Measurements from ENCODE around the gene MAP2K5. TPM values are rescaled to one million over a fixed set of nuclear protein-coding genes. Genes with fewer than 3 reads are reported as not detected.

Gene MAP2K5
- total RNA-seq, 4 donors from 2014 or later, result 3.6 to 27.1 (median 18.6) TPM

GRCh38 chr15:67809866-67810265, 267.4 kb downstream of the MAP2K5 start:
- H3K27me3 ChIP-seq, result no peaks in the 10 kb centered on the region
- DNase-seq, result no peak
- TF ChIP-seq POLR2A (IDR thresholded peaks at IDR 0.05) (no peak), CTCF (IDR thresholded peaks at IDR 0.05) (no peak)
- no peaks in the 10 kb centered on the region for H3K9me3 ChIP-seq
- no peaks in the 10 kb centered on the region for H3K36me3 ChIP-seq
- intact Hi-C loops (cut with DNase I; ENCODE audit: low total_unique reads), result no loop called here
- H3K4me3 ChIP-seq, result no peak overlapping the region
- no peak overlapping the region for H3K27ac ChIP-seq
- no peaks in the 10 kb centered on the region for H3K4me1 ChIP-seq

GRCh38 chr15:67812241-67812644, 269.7 kb downstream of the MAP2K5 start:
- H3K36me3 ChIP-seq, result no peaks in the 10 kb centered on the region
- peaks cover 0 to 10% of the 10 kb centered on the region in 2 donors for H3K9me3 ChIP-seq
- intact Hi-C loops (cut with DNase I; ENCODE audit: low total_unique reads), result no loop called here
- H3K27me3 ChIP-seq, result no peaks in the 10 kb centered on the region
- no peaks in the 10 kb centered on the region for H3K4me1 ChIP-seq
- no peak for DNase-seq
- TF ChIP-seq POLR2A (IDR thresholded peaks at IDR 0.05) (no peak), CTCF (IDR thresholded peaks at IDR 0.05) (no peak)
- H3K4me3 ChIP-seq, result no peak overlapping the region
- no peak overlapping the region for H3K27ac ChIP-seq

GRCh38 chr15:67813104-67813634, 270.7 kb downstream of the MAP2K5 start:
- Histone ChIP-seq H3K4me3 (no peak overlapping the region), H3K36me3 (no peaks in the 10 kb centered on the region), H3K9me3 (peaks cover 0 to 10% of the 10 kb centered on the region in 2 donors), H3K27ac (no peak overlapping the region), H3K4me1 (no peaks in the 10 kb centered on the region), H3K27me3 (peaks cover 0 to 7% of the 10 kb centered on the region in 2 donors)
- TF ChIP-seq POLR2A (IDR thresholded peaks at IDR 0.05), result no peak
- no peak for TF ChIP-seq CTCF (IDR thresholded peaks at IDR 0.05)
- DNase-seq, result no peak
- intact Hi-C loops (cut with DNase I; ENCODE audit: low total_unique reads), result no loop called here

- TF ChIP-seq CTCF (IDR thresholded peaks at IDR 0.05), result no peak
- DNase-seq, result no peak
- Histone ChIP-seq H3K27me3 (peaks cover under 1 to 18% of the 10 kb centered on the region in 2 donors), H3K9me3 (peaks cover 0 to 10% of the 10 kb centered on the region in 2 donors), H3K36me3 (no peaks in the 10 kb centered on the region), H3K4me1 (no peaks in the 10 kb centered on the region), H3K27ac (no peak overlapping the region), H3K4me3 (no peak overlapping the region)
- intact Hi-C loops (cut with DNase I; ENCODE audit: low total_unique reads), result no loop called here
These were observed 272.6 kb downstream of the MAP2K5 start for GRCh38 chr15:67815036-67815592.

GRCh38 chr15:67816668-67817067, 274.2 kb downstream of the MAP2K5 start:
- Histone ChIP-seq H3K9me3 (peaks cover 0 to 10% of the 10 kb centered on the region in 2 donors), H3K36me3 (no peaks in the 10 kb centered on the region), H3K27me3 (peaks cover 6 to 34% of the 10 kb centered on the region in 2 donors), H3K4me3 (no peak overlapping the region), H3K4me1 (no peaks in the 10 kb centered on the region), H3K27ac (no peak overlapping the region)
- DNase-seq, result no peak
- TF ChIP-seq POLR2A (IDR thresholded peaks at IDR 0.05), result no peak
- TF ChIP-seq CTCF (IDR thresholded peaks at IDR 0.05), result no peak
- intact Hi-C loops (cut with DNase I; ENCODE audit: low total_unique reads), result no loop called here

Measured in uterus (tissue), 4 donors.